ENCODE results near the gene CFL1. TPM values are rescaled to one million over a fixed set of nuclear protein-coding genes. Genes with fewer than 3 reads are reported as not detected.

CFL1 gene
- total RNA-seq, 1 donor from 2014 or later: 589 TPM

- Histone ChIP-seq H3K36me3 (peaks cover 0 to 43% of the 10 kb centered on the region in 2 donors), H3K4me3 (peak overlapping the region; percentile 95 to 100), H3K27ac (peak overlapping the region; percentile 93), H3K27me3 (no peaks in the 10 kb centered on the region), H3K4me1 (peaks cover 52% of the 10 kb centered on the region), H3K9me3 (no peaks in the 10 kb centered on the region)
- intact Hi-C loops (cut with DNase I): no loop called here
- peak in 1 of 2 donors; percentile 99 for DNase-seq (ENCODE audit: extremely low spot score in 2 of 2)
- TF ChIP-seq POLR2A (IDR thresholded peaks at IDR 0.05) (peak in 1 of 2 donors; percentile 90), POLR2AphosphoS5 (IDR thresholded peaks at IDR 0.05; ENCODE audit: insufficient read depth in 1 of 2, low read depth in 1 of 2) (peak; percentile 90 to 98), CTCF (IDR thresholded peaks at IDR 0.05) (peak in 1 of 3 experiments; percentile 1)
Measured at GRCh38 chr11:65859095-65859811, 1.3 kb upstream of the CFL1 start.

GRCh38 chr11:65858681-65859087, 704 bp upstream of the CFL1 start:
- Histone ChIP-seq H3K27ac (peak overlapping the region; percentile 93), H3K9me3 (no peaks in the 10 kb centered on the region), H3K4me3 (peak overlapping the region; percentile 95 to 100), H3K27me3 (no peaks in the 10 kb centered on the region), H3K36me3 (peaks cover 0 to 43% of the 10 kb centered on the region in 2 donors), H3K4me1 (peaks cover 52% of the 10 kb centered on the region)
- DNase-seq (ENCODE audit: extremely low spot score in 2 of 2): no peak
- no peak for TF ChIP-seq CTCF (IDR thresholded peaks at IDR 0.05)
- intact Hi-C loops (cut with DNase I): no loop called here

GRCh38 chr11:65857500-65857852, 504 bp downstream of the CFL1 start:
- TF ChIP-seq POLR2A (IDR thresholded peaks at IDR 0.05) (no peak), POLR2AphosphoS5 (IDR thresholded peaks at IDR 0.05; ENCODE audit: insufficient read depth in 1 of 2, low read depth in 1 of 2) (no peak), CTCF (IDR thresholded peaks at IDR 0.05) (no peak)
- DNase-seq (ENCODE audit: extremely low spot score in 2 of 2): no peak
- H3K36me3 ChIP-seq: peaks cover 0 to 45% of the 10 kb centered on the region in 2 donors
- peaks cover 50% of the 10 kb centered on the region for H3K4me1 ChIP-seq
- peak overlapping the region; percentile 93 for H3K27ac ChIP-seq
- intact Hi-C loops (cut with DNase I): no loop called here
- no peaks in the 10 kb centered on the region for H3K27me3 ChIP-seq
- peak overlapping the region; percentile 95 to 100 for H3K4me3 ChIP-seq
- no peaks in the 10 kb centered on the region for H3K9me3 ChIP-seq

GRCh38 chr11:65856689-65857499, 1.1 kb downstream of the CFL1 start:
- peak overlapping the region; percentile 93 for H3K27ac ChIP-seq
- intact Hi-C loops (cut with DNase I): no loop called here

More at GRCh38 chr11:65856689-65857499, 1.1 kb downstream of the CFL1 start:
- Histone ChIP-seq H3K9me3 (no peaks in the 10 kb centered on the region), H3K4me1 (peaks cover 45% of the 10 kb centered on the region), H3K27me3 (no peaks in the 10 kb centered on the region), H3K36me3 (peaks cover 0 to 44% of the 10 kb centered on the region in 2 donors), H3K4me3 (peak overlapping the region; percentile 95 to 100)
- peak; percentile 69 to 92 for TF ChIP-seq POLR2AphosphoS5 (IDR thresholded peaks at IDR 0.05; ENCODE audit: insufficient read depth in 1 of 2, low read depth in 1 of 2)
- TF ChIP-seq CTCF (IDR thresholded peaks at IDR 0.05): no peak
- peak in 1 of 2 donors; percentile 53 for TF ChIP-seq POLR2A (IDR thresholded peaks at IDR 0.05)
- no peak for DNase-seq (ENCODE audit: extremely low spot score in 2 of 2)

Data from vagina (tissue), 2 donors.